SU-DHL-6 (cell line): ENCODE data around the gene VKORC1L1.
"Not testable (repeated sequence)": the region's sequence is repeated elsewhere in the genome, so short reads cannot be mapped to it uniquely, and the experiment has no call there.

Experiments used
- H2AFZ ChIP-seq: fragments of 200-600 bp; sonication (generic); 2 replicates; pipeline ENCODE4 v1.6.1; 2014; ENCODE audit warnings: low read depth, mild to moderate bottlenecking, moderate library complexity, mixed read lengths, antibody characterized with exemption, low read length; ENCODE audit not compliant: severe bottlenecking
- H3F3A ChIP-seq: fragments of 200-600 bp; shearing (Covaris generic); 2 replicates; pipeline ENCODE4 v1.6.0; 2016; ENCODE audit warnings: antibody characterized with exemption, mild to moderate bottlenecking; ENCODE audit not compliant: insufficient read depth
- H3K27ac ChIP-seq: fragments of 200-600 bp; sonication (generic); 2 replicates; pipeline ENCODE4 v1.5.1; 2016; ENCODE audit warnings: low read depth, mild to moderate bottlenecking, low read length, moderate library complexity, mixed read lengths
- H3K27me3 ChIP-seq: fragments of 200-600 bp; sonication (generic), shearing (Covaris generic); 2 replicates; pipeline ENCODE4 v1.6.0; 2014; ENCODE audit warnings: mild to moderate bottlenecking, low read length
- H3K36me3 ChIP-seq: fragments of 200-600 bp; sonication (generic); 2 replicates; pipeline ENCODE4 v1.6.1; 2014; ENCODE audit warnings: mild to moderate bottlenecking, low read length, mixed read lengths
- H3K4me2 ChIP-seq: fragments of 300-600, 200-600 bp; shearing (Covaris generic), sonication (generic); 2 replicates; pipeline ENCODE4 v1.6.0; 2014; ENCODE audit warnings: low read length, low read depth, mild to moderate bottlenecking; ENCODE audit not compliant: poor library complexity, severe bottlenecking
- H3K4me3 ChIP-seq: fragments of 200-600 bp; sonication (generic); 2 replicates; pipeline ENCODE4 v1.5.1; 2014; ENCODE audit warnings: antibody characterized with exemption, low read length, mild to moderate bottlenecking, mixed read lengths; ENCODE audit not compliant: insufficient read depth, poor library complexity, severe bottlenecking
- H3K79me2 ChIP-seq: fragments of 200-600 bp; sonication (generic); 2 replicates; pipeline ENCODE4 v1.6.1; 2014; ENCODE audit warnings: mild to moderate bottlenecking, low read length, moderate library complexity; ENCODE audit not compliant: insufficient read depth
- H3K9ac ChIP-seq: fragments of 200-600 bp; sonication (generic); 2 replicates; pipeline ENCODE4 v1.7.0; 2014; ENCODE audit warnings: mild to moderate bottlenecking, low read length
- H3K9me2 ChIP-seq: fragments of 200-600 bp; sonication (generic); replicated peaks from 2 replicates; pipeline ENCODE4 v1.6.1; 2014; ENCODE audit warnings: low read length; ENCODE audit not compliant: insufficient read depth
- H3K9me3 ChIP-seq: fragments of 200-600 bp; sonication (generic); 2 replicates; pipeline ENCODE4 v1.6.1; 2014; ENCODE audit warnings: low read length, mixed read lengths; ENCODE audit not compliant: insufficient read depth
- H4K20me1 ChIP-seq: fragments of 200-600 bp; sonication (generic); 2 replicates; pipeline ENCODE4 v1.6.1; 2014; ENCODE audit warnings: low read depth, mild to moderate bottlenecking, antibody characterized with exemption, low read length, moderate library complexity, mixed read lengths
- EZH2phosphoT487 ChIP-seq: fragments of 200-600 bp; sonication (generic), shearing (Covaris generic); conservative IDR thresholded peaks from 2 replicates; pipeline ENCODE4 v1.6.1; 2018; ENCODE audit warnings: mild to moderate bottlenecking, antibody characterized with exemption, low read length, moderate library complexity, mixed read lengths
- TF ChIP-seq, protein P1 (sequence below): fragments of 200-600 bp; sonication (generic); IDR thresholded peaks from one replicate; pipeline ENCODE4 v1.5.1; 2017; ENCODE audit warnings: antibody characterized with exemption, mild to moderate bottlenecking, low read length, moderate library complexity; ENCODE audit not compliant: insufficient read depth, poor library complexity, severe bottlenecking

VKORC1L1 gene

DNA sequence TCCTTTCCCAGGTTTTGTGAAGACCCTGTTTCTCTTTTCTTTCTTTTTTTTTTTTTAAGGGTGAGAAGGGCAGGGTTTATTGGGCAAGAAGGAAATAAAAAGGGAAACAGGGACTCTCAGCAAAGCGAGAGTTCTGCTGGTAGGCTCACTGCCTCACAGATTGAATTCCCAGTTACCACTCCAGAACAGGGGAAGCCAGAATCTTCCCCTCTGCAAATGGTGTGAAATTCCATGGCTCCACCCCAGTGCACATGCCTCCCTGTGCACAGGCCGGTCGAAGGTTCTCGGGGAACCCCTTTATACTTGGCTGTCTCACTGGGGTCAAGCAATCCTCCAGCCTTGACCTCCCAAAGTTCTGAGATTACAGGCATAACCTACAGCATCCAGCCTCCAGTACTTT, 119.7 kb downstream of the VKORC1L1 start:
- no peaks in the 10 kb centered on the region for H3K9me2 ChIP-seq
- no peak overlapping the region for H3K4me3 ChIP-seq
- no peaks in the 10 kb centered on the region for H4K20me1 ChIP-seq
- H3K27ac ChIP-seq = no peak overlapping the region
- no peak overlapping the region for H3K9ac ChIP-seq
- no peaks in the 10 kb centered on the region for H3K79me2 ChIP-seq
- TF ChIP-seq EZH2phosphoT487 = no peak
- no peak overlapping the region for H3K4me2 ChIP-seq
- no peaks in the 10 kb centered on the region for H3K27me3 ChIP-seq
- no peak overlapping the region for H2AFZ ChIP-seq
- H3K9me3 ChIP-seq = no peaks in the 10 kb centered on the region
- H3F3A ChIP-seq = no peaks in the 10 kb centered on the region
- H3K36me3 ChIP-seq = no peaks in the 10 kb centered on the region

DNA sequence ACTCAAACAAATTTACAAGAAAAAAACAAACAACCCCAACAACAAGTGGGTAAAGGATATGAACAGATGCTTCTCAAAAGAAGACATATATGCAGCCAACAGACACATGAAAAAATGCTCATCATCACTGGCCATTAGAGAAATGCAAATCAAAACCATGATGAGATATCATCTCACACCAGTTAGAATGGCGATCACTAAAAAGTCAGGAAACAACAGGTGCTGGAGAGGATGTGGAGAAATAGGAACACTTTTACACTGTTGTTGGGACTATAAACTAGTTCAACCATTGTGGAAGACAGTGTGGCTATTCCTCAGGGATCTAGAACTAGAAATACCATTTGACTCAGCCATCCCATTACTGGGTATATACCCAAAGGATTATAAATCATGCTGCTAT, 122.1 kb downstream of the VKORC1L1 start:
- not testable (repeated sequence) for H4K20me1 ChIP-seq, H3K4me2 ChIP-seq, H3K36me3 ChIP-seq, H3K27me3 ChIP-seq, H3K9me2 ChIP-seq, H3K27ac ChIP-seq, H3K79me2 ChIP-seq, H3K4me3 ChIP-seq, H3F3A ChIP-seq, H3K9me3 ChIP-seq, H2AFZ ChIP-seq, H3K9ac ChIP-seq

- not testable (repeated sequence) for H3K9me2 ChIP-seq, H3K9me3 ChIP-seq, H3K79me2 ChIP-seq, H3K4me3 ChIP-seq, H3K27ac ChIP-seq, H3K27me3 ChIP-seq, H3F3A ChIP-seq, H3K9ac ChIP-seq, H3K36me3 ChIP-seq, H3K4me2 ChIP-seq, H2AFZ ChIP-seq, H4K20me1 ChIP-seq
Observed at GRCh38 chr7:66000823-66001417, 128.0 kb downstream of the VKORC1L1 start.

- not testable (repeated sequence) for H3K4me3 ChIP-seq, H3K36me3 ChIP-seq, H3K9ac ChIP-seq, H3K9me3 ChIP-seq, H3F3A ChIP-seq, H4K20me1 ChIP-seq, H3K27me3 ChIP-seq, H3K9me2 ChIP-seq, H3K27ac ChIP-seq, H2AFZ ChIP-seq, H3K79me2 ChIP-seq, H3K4me2 ChIP-seq
Observed at GRCh38 chr7:66005115-66005671, 132.3 kb downstream of the VKORC1L1 start.

GRCh38 chr7:66007232-66007631, 134.4 kb downstream of the VKORC1L1 start:
- Histone ChIP-seq H3K79me2 (no peaks in the 10 kb centered on the region), H3K9me3 (no peaks in the 10 kb centered on the region), H3K4me3 (no peak overlapping the region), H3K27ac (no peak overlapping the region), H3K36me3 (no peaks in the 10 kb centered on the region), H3K27me3 (no peaks in the 10 kb centered on the region), H2AFZ (no peak overlapping the region), H3K9me2 (no peaks in the 10 kb centered on the region), H3K9ac (no peak overlapping the region), H3F3A (no peaks in the 10 kb centered on the region), H4K20me1 (no peaks in the 10 kb centered on the region), H3K4me2 (no peak overlapping the region)
- no peak for TF ChIP-seq EZH2phosphoT487
- TF ChIP-seq, protein P1, sequence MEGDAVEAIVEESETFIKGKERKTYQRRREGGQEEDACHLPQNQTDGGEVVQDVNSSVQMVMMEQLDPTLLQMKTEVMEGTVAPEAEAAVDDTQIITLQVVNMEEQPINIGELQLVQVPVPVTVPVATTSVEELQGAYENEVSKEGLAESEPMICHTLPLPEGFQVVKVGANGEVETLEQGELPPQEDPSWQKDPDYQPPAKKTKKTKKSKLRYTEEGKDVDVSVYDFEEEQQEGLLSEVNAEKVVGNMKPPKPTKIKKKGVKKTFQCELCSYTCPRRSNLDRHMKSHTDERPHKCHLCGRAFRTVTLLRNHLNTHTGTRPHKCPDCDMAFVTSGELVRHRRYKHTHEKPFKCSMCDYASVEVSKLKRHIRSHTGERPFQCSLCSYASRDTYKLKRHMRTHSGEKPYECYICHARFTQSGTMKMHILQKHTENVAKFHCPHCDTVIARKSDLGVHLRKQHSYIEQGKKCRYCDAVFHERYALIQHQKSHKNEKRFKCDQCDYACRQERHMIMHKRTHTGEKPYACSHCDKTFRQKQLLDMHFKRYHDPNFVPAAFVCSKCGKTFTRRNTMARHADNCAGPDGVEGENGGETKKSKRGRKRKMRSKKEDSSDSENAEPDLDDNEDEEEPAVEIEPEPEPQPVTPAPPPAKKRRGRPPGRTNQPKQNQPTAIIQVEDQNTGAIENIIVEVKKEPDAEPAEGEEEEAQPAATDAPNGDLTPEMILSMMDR = no peak
